GM03348 (cell line): Measurements from ENCODE around the gene ZNF526.
A peak's percentile ranks its signal among the peaks of the same experiment; 100 is the strongest.

ENCODE experiments used
- DNase-seq: peaks from one replicate; pipeline ENCODE4 v3.0.0; 2012; ENCODE audit warnings: low spot score

Gene ZNF526

GRCh38 chr19:42196011-42197001, 23.8 kb upstream of the ZNF526 start:
- DNase-seq: no peak

DNA sequence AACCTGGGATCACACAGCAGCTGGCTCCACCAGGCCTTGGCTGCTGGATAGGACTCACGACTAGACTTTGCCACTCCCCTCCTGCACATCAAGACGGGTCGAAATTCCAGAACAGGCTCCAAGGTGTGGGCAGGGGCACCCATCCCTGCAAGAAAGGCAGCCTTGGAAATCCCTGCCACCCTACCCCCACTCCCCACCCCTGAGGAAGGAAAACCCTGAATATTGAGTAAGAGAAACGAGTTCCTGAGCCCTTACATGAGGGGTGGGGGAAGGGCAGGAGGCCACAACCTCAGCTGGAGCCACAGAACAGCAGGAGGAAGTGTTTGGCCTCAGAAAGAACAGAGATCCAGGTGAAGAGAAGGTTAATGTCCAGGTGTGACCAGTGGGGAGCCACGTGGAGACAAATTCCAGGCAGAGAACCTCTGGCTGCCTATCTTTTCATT, 22.7 kb upstream of the ZNF526 start:
- no peak for DNase-seq

GRCh38 chr19:42198676-42199439, 21.3 kb upstream of the ZNF526 start:
- DNase-seq: no peak

DNA sequence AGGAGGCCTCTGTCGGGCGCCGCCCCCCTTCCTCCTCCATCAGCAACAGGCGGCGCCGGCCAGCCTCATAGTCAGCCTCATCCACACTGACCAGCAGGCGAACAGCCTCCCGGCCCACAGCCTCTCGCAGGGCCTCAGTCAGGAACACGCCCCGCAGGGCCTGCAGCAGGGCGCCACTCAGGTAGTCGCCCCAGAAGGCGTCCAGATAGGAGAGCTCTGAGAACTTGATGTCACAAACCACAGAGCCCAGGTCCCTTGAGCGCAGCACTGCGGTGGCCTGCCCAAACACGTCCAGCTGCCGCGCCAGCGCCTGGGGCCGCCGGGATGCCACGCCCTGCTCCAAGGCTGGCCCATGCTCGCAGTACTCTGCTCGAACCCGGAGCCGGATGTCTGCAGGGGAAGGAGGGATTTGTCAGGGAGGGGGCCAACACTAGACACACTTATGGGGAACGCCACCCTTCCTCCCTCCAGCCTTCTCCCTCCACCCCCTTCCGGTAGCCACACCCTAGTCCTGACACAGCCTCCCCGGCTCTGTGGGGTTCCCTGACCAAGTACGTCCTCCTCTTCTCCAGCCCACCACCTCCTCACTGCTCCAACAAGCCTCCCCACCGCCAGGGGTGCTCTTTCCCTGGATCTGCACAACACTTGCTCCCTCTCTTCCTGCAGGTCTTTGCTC, 20.5 kb upstream of the ZNF526 start:
- DNase-seq: no peak

- DNase-seq: no peak
Observed at GRCh38 chr19:42200116-42200715, 19.9 kb upstream of the ZNF526 start.

- DNase-seq: no peak
Observed at GRCh38 chr19:42201489-42202289, 18.4 kb upstream of the ZNF526 start.

GRCh38 chr19:42202290-42202880, 17.7 kb upstream of the ZNF526 start:
- no peak for DNase-seq

DNA sequence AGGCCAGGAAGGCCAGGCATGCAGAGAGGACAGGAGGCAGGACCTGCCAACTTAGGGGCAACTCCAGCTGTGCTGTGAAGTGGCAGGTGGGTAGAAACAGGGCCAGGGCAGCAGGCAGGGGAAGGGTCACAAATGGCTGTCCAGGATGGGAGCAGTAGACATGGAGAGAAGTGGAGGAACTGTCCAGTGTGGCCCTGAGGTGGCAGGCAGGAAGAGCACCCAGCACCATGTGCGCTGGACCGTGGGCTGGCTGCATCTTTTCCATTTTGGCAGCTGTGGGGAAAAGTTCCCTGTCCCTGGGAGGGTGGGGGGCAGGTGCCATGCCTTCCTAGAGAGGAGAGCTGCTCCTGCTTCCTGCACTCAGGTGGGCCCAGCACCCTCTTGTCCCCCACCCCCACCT, 16.4 kb upstream of the ZNF526 start:
- no peak for DNase-seq

- DNase-seq: no peak
Observed at GRCh38 chr19:42204664-42205063, 15.4 kb upstream of the ZNF526 start.

DNA sequence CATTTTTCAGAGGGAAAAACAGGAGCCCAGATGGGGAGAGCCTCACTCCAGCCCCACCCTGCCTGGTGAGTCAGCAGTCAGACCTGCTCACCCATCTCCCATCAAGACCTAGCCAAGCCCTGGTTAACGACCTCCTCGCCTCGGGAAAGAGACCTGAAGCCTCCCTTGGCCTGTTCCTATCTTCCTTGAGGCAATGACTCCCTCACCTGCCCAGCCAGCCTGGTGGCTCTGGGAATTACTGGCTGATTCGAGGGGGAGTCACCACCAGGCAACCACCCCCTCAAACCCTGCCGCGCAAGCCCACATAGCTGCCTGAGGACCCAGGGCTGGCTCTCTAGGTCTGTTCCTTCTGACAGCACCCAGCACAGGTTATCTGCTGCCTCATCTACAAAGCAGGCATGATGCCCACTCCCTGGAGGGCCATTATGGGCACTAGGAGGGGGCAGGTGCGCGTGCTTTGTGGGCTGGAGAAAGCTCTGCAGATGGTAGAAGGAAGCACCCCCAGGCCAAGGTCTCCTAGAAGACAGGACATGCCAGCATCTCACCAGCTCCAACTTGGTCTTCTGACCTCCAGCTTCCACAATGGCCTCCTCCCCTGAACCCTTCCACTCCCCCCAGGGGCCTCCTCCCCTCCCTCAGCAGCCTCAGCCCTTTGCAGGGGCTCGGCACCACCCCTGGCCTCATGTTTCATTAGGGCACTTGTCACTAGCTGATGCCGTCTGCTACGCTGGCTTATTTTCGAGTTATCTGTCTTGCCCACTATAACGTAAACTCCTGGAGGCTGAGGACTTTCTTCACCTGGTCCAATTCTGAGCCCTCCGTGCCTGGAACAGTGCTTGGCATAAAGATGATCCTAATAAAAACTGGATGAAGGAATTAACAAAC, 13.0 kb upstream of the ZNF526 start:
- peak; percentile 83 for DNase-seq

- peak; percentile 87 for DNase-seq
Observed at GRCh38 chr19:42207767-42208271, 12.3 kb upstream of the ZNF526 start.

DNA sequence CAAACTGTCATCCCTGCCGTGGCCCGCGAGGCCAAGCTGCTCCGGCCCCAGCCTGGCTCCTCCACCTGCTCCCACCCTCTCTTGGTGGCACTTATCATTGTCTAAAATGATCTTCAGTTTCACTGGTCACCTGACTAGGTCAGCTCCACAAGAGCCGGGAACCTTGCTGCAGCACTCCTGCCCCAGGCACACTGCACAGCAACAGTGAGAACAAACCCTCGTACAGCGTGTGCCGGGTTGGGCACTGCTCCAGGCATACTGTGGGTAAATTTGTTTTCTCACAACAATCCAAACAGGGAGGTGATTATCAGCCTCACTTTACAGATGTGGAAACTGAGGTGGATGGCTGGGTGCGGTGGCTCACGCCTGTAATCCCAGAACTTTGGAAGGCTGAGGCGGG, 11.5 kb upstream of the ZNF526 start:
- no peak for DNase-seq

DNA sequence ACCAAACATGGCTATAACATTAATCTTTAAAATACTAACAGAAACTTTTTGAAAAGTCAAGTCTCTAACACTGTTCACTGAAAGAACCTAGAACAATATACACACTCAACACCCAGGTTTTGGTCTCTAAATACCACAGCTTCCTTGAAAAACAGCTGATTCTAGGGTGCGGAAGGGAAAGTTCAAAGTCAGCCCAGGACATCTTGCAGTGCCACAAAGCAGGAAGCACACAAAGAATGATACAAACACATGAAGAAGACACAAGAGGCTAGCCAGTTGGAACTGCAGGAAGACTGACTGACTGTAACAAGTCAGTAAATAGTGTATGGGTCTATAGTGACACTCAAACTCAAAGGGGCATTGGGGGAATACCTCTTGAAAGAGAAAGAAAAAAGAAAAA, 7.2 kb upstream of the ZNF526 start:
- no peak for DNase-seq

- no peak for DNase-seq
Observed at GRCh38 chr19:42214810-42215485, 5.2 kb upstream of the ZNF526 start.

DNA sequence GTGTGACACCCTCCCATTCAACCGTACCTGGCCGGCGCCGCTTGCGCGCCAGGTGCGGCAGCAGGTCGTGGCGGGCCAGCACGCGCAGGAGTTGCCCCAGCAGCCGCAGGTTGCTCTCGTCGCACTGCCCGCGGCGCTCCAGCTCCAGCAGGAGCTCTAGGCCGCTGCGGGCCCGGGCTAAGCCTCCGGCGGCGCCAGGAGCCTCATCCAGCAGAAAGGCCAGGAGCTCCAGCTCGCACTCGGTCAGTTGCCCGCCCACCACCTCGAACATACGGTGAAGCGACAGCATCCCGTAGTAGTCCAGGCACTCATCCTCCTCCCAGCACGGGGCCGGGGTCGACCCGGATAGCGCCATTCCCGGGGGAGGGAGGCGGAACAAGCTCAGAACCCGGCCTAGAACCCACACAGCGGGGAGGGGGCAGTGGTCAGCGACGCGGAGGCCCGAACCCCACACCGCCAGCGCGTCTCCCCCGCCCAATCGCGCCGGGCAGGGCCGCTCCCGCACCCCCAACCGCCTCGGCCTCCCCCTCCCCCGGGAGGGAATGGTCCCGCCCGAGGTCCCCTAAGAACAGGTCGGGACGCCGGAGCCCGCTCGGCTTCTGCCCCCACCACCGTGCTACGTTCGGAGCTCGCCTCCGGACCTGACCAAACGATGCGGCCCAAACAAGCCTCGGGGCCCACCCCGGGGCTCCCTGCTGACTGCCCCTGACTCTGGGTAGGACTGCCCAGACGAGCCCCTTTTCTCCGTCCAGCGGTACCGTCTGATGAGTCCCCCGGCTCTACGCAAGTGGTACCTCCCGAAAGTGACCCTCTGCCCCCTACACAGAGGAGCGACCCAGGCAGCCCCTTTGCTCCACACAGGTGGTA, 3.2 kb upstream of the ZNF526 start:
- peak; percentile 78 for DNase-seq

DNA sequence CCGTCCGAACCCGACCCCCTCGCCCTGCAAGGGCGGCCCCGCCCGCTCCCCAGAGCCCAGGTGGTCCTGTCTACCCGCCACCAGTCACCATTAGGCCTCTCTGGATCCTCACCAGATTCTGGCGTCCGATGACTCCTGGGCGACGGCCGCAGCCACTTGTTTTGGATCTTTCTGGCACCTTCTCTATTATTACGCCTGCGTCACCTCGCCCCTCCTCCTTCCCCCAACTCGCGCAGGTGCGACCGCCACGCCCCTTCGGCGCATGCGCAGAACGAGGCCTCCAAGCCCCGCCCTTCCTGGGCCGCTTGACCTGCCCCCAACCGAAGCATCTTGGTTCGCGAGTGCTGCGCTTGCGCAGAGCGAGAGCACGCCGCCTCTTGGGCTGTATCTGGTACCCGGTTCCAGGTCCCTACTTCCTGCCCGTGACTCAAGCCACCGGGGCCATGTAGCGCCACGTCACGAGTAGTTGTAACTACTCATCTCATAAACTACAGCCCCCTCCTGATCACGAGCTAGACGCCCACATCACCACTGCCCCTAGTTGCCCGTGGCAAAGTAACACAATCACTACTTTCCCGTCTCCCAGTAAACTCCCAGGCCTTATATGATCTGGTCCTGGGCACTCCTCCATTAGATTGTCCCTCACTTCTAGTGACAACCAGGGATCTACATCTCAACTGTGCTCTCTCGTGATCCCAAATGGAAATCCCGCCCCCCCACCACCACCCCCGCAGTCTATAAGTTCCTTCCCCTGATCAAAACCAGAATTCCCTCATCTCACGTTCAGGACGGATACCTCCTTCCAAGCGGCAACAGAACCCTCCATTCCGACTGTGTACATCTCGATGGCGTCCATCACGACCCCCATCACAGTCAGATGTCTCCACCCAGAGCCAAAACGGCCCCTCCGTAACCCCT, 2.3 kb upstream of the ZNF526 start, which contains the start of gene DEDD2:
DEDD2 (minus strand) TSS at position 158 of the 918 bp plus-strand sequence. CDS start 670 bp downstream, outside the sequence.
- DNase-seq: peak; percentile 97

DNA sequence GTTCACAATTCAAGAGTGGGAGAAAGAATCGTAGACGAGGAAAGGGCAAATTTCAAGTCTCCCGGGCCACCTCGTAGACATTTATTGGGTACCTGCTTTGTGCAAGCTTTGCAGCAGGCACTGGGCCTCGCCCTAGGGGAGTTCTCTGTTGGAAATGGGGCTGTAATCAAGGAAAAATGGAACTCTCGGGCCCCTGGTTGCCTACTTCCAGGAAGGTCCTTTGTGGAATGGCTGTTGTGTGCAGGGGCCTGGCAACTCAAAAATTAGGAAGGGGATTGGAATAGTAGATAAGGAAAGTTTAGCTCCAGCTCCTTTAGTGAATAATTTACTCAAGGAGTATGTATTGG, 612 bp downstream of the ZNF526 start:
- no peak for DNase-seq
